ENCODE results near the gene TP53AIP1.
"Not testable (repeated sequence)": the region's sequence is repeated elsewhere in the genome, so short reads cannot be mapped to it uniquely, and the experiment has no call there.

The TP53AIP1 gene

GRCh38 chr11:128926000-128926399 lies 16.7 kb downstream of the TP53AIP1 start:
- DNase-seq: no peak

DNA sequence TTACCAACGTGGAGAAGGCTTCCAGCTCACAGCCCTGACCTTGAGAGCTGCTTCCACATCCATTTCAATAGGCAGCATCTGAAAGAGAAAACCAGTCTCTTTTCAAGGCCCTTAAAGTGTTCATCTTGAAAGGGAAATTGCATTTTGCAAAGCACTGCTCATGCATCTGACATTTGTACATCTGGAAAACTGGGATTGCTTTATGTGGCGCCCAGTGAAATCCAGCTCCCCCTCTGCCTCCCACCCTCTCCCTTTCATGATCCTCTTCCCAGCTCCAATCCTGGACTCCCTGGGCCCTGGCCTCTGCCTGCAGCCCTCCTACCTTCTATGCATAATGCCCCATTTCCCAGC lies 17.4 kb downstream of the TP53AIP1 start:
- DNase-seq: no peak

- DNase-seq: no peak
Measured at GRCh38 chr11:128924510-128925249, 18.0 kb downstream of the TP53AIP1 start.

- DNase-seq: no peak
Measured at GRCh38 chr11:128924104-128924503, 18.6 kb downstream of the TP53AIP1 start.

- no peak for DNase-seq
Measured at GRCh38 chr11:128921793-128922192, 20.9 kb downstream of the TP53AIP1 start.

DNA sequence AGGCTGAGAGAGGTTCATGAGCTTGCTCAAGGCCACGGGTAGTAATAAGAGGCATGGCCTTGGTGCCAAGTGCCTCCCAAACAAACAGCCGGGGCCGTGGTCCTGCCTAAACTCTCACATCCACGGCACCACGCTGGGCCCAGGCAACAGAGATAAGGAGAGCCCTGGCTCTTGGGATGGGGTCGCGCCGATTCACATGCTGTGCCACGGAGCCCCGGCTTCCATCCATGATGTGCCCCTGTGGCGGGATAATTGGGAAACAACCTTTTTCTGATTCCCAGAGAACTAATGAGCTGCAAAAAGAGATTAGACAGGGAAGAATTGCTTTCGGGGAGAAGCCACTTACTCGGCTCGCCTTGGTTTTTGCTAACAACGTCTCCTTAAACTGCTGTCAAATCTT lies 22.0 kb downstream of the TP53AIP1 start:
- DNase-seq: no peak

GRCh38 chr11:128919635-128920034 lies 23.0 kb downstream of the TP53AIP1 start:
- not testable (repeated sequence) for DNase-seq

DNA sequence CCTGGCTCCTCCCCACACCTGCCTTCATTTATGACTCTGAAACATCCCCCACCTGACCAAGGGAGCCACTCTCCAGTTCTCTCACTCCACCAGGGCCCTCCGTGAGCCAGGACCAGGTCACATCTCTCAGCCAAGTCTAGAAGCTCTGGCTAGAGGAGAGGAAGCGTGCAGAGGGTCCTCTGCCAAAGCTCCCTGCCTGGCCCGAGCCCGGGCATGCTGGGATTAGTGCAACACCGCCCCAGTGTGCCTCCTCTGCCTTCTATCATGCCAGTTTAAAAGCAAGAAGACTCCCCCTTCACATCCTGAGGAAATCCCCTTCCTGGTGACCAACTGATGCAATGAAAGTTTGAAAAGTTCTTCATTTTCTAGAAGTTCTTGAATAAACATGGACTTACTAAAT lies 23.5 kb downstream of the TP53AIP1 start:
- no peak for DNase-seq

GRCh38 chr11:128917144-128917724 lies 25.4 kb downstream of the TP53AIP1 start:
- no peak for DNase-seq

DNA sequence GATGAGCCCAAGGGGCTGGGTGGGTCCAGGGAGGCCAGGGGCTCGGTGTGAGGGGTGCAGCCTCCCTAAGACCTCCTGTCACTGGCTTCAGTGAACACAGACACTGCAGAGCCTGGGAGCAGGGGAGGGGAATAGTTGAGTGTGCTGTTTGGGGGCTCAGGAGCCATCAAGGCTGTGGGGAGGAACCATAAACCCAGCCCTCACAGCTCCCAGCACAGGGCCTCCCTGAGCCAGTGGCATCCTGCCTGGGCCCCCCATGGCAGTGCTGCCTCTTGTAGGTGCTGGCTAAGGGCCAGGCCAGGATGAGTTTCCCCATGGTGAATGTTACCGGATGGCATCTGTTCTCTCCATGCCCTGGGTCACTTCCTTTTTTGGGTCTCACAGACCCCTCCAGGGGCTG lies 26.0 kb downstream of the TP53AIP1 start:
- DNase-seq: no peak

DNA sequence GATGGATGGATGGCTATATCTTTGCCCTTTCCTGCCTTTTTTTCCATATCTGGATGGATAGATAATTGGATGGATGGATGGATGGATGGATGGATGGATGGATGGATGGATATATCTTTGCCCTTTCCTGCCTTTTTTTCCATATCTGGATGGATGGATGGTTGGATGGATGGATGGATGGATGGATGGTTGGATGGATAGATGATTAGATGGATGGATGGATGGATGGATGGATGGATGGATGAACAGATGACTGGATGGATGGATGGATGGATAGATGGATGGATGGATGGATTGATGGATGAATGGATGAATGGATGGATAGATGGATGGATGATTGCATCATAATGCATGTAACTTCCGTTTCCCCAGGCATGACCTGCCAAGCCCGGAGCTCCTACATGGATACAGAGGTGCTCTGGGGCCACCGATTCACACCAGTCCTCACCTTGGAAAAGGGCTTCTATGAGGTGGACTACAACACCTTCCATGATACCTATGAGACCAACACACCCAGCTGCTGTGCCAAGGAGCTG lies 26.6 kb downstream of the TP53AIP1 start:
- DNase-seq: no peak

- DNase-seq: no peak
Measured at GRCh38 chr11:128915149-128915521, 27.5 kb downstream of the TP53AIP1 start.

DNA sequence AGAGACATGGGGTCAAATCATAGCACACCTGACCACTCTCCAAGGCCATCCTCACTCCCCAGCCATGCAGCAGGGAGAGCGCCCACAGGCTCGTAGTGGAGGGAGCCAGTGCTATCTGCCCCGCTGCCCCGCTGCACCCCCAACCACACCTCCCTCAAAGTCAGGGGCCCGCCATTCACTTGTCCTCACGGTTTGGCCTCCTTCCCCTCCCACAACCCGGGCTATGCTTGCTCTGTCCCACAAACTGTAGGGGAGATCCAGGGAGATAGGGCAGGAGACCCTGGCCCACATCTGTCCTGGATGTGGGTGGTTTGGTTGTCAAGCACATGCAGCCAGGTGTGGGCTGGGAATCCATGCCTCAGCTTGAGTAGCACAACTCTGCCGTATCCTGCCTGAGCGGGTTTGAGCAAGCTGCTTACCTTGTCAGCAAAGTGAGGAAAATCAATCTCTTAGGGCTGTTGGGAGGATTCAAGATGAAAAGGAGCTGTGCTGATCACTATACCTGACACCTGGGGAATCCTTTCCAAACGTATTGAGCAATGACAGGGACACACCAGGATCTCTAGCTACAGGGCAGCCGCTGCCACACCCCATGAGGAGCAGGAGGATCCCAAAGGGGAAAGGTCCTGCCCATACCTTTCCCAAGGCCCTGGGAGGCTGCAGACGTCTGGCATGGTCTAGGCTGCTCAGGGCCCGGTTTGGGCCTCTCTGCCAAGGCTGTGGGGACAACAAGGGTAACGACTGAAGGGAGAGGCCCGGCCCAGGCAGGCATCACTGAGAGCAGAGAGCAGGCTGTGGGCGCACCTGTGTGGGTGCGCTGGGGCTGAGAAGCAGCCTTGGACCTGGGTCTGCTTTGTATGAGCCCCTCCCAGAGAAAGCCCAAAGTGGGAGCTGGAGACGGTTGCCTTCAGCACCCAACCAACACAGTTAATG lies 28.2 kb downstream of the TP53AIP1 start:
- DNase-seq: no peak

DNA sequence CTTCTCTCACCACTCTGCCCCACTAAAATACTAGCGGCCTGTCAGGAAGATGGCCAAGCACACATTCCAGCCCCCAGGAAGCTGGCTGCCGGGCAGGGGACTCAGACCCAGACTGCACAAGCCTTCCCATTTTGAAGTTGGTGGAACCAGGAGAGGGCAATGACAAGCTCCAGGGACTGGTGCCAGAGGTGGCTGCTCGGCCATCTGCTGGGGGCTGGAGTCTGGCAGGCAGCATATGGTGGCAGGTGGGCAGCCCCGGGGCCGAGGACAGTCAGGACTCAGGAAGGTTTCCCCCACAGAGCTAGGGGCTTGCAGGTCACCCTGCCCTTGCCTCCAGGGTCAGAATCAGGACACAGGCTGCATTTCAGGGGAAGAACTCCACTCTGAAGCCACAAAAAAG lies 28.9 kb downstream of the TP53AIP1 start:
- no peak for DNase-seq

GRCh38 chr11:128911701-128912100 lies 31.0 kb downstream of the TP53AIP1 start:
- no peak for DNase-seq

- no peak for DNase-seq
Measured at GRCh38 chr11:128911239-128911638, 31.4 kb downstream of the TP53AIP1 start.

GRCh38 chr11:128910576-128910975 lies 32.1 kb downstream of the TP53AIP1 start:
- DNase-seq: no peak

DNA sequence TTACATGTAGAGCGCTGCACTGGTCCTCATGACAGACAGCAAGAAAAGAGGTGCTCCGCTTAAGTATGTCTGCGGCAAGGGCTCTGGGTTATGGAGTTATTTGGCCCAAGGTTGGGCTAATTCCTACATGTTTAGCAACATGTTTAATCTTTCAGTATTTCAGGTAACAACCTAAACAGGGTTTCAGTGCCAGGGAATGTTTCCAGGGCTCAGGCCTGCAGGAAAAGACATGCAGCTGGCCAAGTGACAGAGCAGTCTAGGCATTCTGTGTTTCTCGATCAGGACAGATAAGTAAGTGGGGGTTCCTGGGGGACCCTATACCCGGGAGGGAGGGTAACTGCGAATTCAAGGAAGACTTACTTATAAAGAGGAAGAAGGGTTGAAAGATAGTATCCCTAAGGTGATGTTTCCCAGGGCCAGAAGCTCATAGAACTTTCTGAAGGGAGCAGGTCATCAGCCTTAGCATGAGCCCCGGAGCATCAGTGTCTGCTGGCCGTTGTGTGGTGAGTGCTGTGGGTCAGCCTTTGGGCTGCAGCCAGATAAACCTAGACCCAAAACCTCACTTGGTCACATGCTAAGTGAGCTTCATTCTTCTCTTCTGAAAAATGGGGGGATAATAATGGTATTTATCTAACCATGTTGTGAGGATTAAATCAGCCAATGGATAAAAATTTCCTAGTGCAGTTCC lies 33.1 kb downstream of the TP53AIP1 start:
- no peak for DNase-seq

- peak in 12 of 51 donors; percentile 9 to 37 (median 19) for DNase-seq
Measured at GRCh38 chr11:128908391-128909246, 34.1 kb downstream of the TP53AIP1 start.

DNA sequence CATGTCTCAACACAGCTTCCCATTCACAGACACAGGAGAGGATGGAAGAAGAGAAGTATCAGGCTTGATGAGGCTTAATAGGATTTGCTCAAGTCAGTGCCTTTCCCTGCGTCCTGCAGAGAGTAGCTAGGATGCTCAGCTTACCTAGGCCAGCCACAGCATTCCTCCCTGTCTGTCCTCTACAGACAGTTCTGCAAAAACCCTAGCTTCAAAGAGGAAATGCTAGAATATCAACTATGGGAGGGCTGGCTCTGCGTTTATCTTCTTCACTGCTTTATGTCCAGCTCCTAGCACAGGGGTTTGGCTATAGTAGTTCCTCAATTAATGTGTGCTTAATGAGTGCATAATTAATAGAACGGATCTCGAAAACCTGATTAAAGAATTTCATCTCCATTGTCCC lies 35.1 kb downstream of the TP53AIP1 start:
- DNase-seq: no peak

Data from hypothalamus (tissue), 51 donors.